NCI-H2029 treated with DMSO at 0.1 percent for 48 hours (cell line): ENCODE measurements around the gene KIR2DL1.
"Not testable (repeated sequence)": the region's sequence is repeated elsewhere in the genome, so short reads cannot be mapped to it uniquely, and the experiment has no call there.

Source experiments
- DNase-seq: peaks from one replicate; lab custom pipeline; 2025; lab: John Stamatoyannopoulos, UW

The KIR2DL1 gene

GRCh38 chr19:54771018-54771960 is 1.7 kb downstream of the KIR2DL1 start:
- not testable (repeated sequence) for DNase-seq

GRCh38 chr19:54772666-54773065 is 3.1 kb downstream of the KIR2DL1 start:
- DNase-seq = not testable (repeated sequence)

GRCh38 chr19:54775095-54775815 is 5.7 kb downstream of the KIR2DL1 start:
- DNase-seq = not testable (repeated sequence)

- DNase-seq = not testable (repeated sequence)
Observed at GRCh38 chr19:54775830-54776229, 6.2 kb downstream of the KIR2DL1 start.

GRCh38 chr19:54777851-54778250 is 8.3 kb downstream of the KIR2DL1 start:
- DNase-seq = not testable (repeated sequence)

- DNase-seq = not testable (repeated sequence)
Observed at GRCh38 chr19:54778896-54779295, 9.3 kb downstream of the KIR2DL1 start.

GRCh38 chr19:54782916-54783315 is 13.3 kb downstream of the KIR2DL1 start:
- not testable (repeated sequence) for DNase-seq

- DNase-seq = not testable (repeated sequence)
Observed at GRCh38 chr19:54786091-54786723, 16.6 kb downstream of the KIR2DL1 start.

GRCh38 chr19:54788154-54788553 is 18.6 kb downstream of the KIR2DL1 start:
- not testable (repeated sequence) for DNase-seq

GRCh38 chr19:54790711-54791110 is 21.1 kb downstream of the KIR2DL1 start:
- DNase-seq = no peak

GRCh38 chr19:54791476-54791875 is 21.9 kb downstream of the KIR2DL1 start:
- no peak for DNase-seq

GRCh38 chr19:54792814-54793213 is 23.2 kb downstream of the KIR2DL1 start:
- no peak for DNase-seq

- DNase-seq = no peak
Observed at GRCh38 chr19:54795758-54796157, 26.2 kb downstream of the KIR2DL1 start.

- no peak for DNase-seq
Observed at GRCh38 chr19:54803410-54803809, 33.8 kb downstream of the KIR2DL1 start, which contains the start of gene KIR2DL4. Gene KIR2DL4, plus strand, starts transcription at chr19:54803610. Its CDS starts 42 bp downstream, at chr19:54803652.

- DNase-seq = no peak
Observed at GRCh38 chr19:54804101-54804500, 34.5 kb downstream of the KIR2DL1 start.

- DNase-seq = no peak
Observed at GRCh38 chr19:54804571-54804970, 35.0 kb downstream of the KIR2DL1 start.

GRCh38 chr19:54805665-54806515 is 36.3 kb downstream of the KIR2DL1 start:
- no peak for DNase-seq

GRCh38 chr19:54806516-54806838 is 36.9 kb downstream of the KIR2DL1 start:
- DNase-seq = no peak

GRCh38 chr19:54814571-54814970 is 45.0 kb downstream of the KIR2DL1 start:
- not testable (repeated sequence) for DNase-seq

- not testable (repeated sequence) for DNase-seq
Observed at GRCh38 chr19:54816251-54816650, 46.7 kb downstream of the KIR2DL1 start, which contains the start of gene KIR3DL1. Gene KIR3DL1, plus strand, starts transcription at chr19:54816468.
